ENCODE measurements around the gene GABRR1. TPM values are rescaled to one million over a fixed set of nuclear protein-coding genes. Genes with fewer than 3 reads are reported as not detected.

Gene GABRR1
- total and polyA plus RNA-seq, 2 of the 13 experiments (the other 11 are each of a cell fraction or from before 2014, with no cell fraction given): not detected

GRCh38 chr6:89205819-89206218 is 11.3 kb downstream of the GABRR1 start:
- FAIRE-seq: no peak
- H3K9me3 ChIP-seq (ENCODE audit: low read length): no peaks in the 10 kb centered on the region

More at GRCh38 chr6:89205819-89206218, 11.3 kb downstream of the GABRR1 start:
- no TSS peak for BruUV-seq (replicated peaks)
- intact Hi-C loops (cut with micrococcal nuclease; ENCODE audit: unreplicated experiment): no loop called here
- no peak for DNase-seq (ENCODE audit: low spot score)
- Histone ChIP-seq H2AFZ (ENCODE audit: low read length) (no peak overlapping the region), H3K9ac (ENCODE audit: insufficient read depth, low read depth, low read length) (no peak overlapping the region), H3K79me2 (ENCODE audit: insufficient read depth, low read length) (no peaks in the 10 kb centered on the region), H3K4me1 (ENCODE audit: insufficient read depth, low read length) (no peaks in the 10 kb centered on the region), H3K4me3 (replicated peaks in 1 of 3; ENCODE audit: insufficient read depth in 1 of 3, low read depth in 2 of 3, low read length in 3 of 3) (no peak overlapping the region), H3K27ac (ENCODE audit: extremely low read length, insufficient read depth, low read length) (no peak overlapping the region), H4K20me1 (ENCODE audit: insufficient read depth, low read length) (no peaks in the 10 kb centered on the region), H3K27me3 (ENCODE audit: control insufficient read depth in 1 of 2, insufficient read depth in 2 of 2, low read length in 2 of 2) (no peaks in the 10 kb centered on the region), H3K36me3 (replicated peaks in 1 of 2; ENCODE audit: control insufficient read depth in 1 of 2, insufficient read depth in 2 of 2, low read length in 2 of 2) (no peaks in the 10 kb centered on the region), H3K4me2 (ENCODE audit: low read depth, low read length) (no peak overlapping the region)
- in situ Hi-C loops (cut with HindIII; ENCODE audit: extremely low pct_ligation_motif_present, low pct_unique_long_range_greater_than_20kb): no loop called here
- TF ChIP-seq HMGXB3 (CRISPR knock-in tag; IDR thresholded peaks at IDR 0.05; ENCODE audit: borderline replicate concordance) (no peak), ZFP36L1 (CRISPR knock-in tag; IDR thresholded peaks at IDR 0.05) (no peak), SP2 (CRISPR knock-in tag; IDR thresholded peaks at IDR 0.05) (no peak)
- WGBS (ENCODE audit: low lambda C conversion rate): 3% methylated on average over 4 of the region's 4 CpGs
- no peak for ATAC-seq
- CTCF ChIA-PET (ENCODE audit: low intra/inter-chr PET ratio, low total read pairs): no interaction called here
- POLR2A ChIA-PET: no interaction called here
